GM12865 (cell line): Measurements from ENCODE around the gene CACNA1F.

Experiments
- DNase-seq: peaks from one replicate; pipeline ENCODE4 v3.0.0; 2010; ENCODE audit warnings: low read depth
- H3K4me3 ChIP-seq: 2 replicates; pipeline ENCODE4 v1.5.1; 2011; ENCODE audit warnings: mild to moderate bottlenecking, low read depth, low read length, control low read depth
- TF ChIP-seq, protein P1 (sequence below): IDR thresholded peaks from 2 replicates; pipeline ENCODE4 v1.5.1; 2011; ENCODE audit warnings: low read length, control low read depth, low read depth, inconsistent platforms; ENCODE audit not compliant: insufficient read depth; ENCODE audit errors: missing control alignments

CACNA1F gene

DNA sequence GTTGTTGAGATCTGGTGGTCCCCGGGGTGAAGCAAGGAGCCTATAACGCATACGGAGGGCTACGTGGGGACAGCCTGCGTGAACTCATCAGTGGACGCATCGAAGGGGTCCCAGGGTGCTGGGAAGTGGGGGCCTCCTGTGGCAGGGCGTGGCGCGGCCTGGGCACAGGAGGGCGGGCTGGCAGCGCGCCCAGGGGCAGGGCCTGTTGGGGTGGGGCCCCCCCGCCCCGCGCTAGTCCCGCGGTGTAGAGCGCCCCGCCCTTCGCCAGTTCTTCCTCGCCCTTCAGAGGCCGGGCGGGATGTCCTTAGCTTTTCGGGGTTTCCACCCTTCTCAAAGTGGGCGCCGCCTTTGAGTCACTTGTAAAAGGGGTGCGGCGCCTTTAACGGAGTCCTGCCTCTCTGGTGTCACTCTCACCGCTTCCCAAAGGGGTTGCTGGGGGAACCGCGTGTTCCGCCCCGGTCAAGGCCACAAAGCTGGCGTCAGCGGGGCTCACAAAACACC is 60.8 kb downstream of the CACNA1F start:
- TF ChIP-seq, protein P1, sequence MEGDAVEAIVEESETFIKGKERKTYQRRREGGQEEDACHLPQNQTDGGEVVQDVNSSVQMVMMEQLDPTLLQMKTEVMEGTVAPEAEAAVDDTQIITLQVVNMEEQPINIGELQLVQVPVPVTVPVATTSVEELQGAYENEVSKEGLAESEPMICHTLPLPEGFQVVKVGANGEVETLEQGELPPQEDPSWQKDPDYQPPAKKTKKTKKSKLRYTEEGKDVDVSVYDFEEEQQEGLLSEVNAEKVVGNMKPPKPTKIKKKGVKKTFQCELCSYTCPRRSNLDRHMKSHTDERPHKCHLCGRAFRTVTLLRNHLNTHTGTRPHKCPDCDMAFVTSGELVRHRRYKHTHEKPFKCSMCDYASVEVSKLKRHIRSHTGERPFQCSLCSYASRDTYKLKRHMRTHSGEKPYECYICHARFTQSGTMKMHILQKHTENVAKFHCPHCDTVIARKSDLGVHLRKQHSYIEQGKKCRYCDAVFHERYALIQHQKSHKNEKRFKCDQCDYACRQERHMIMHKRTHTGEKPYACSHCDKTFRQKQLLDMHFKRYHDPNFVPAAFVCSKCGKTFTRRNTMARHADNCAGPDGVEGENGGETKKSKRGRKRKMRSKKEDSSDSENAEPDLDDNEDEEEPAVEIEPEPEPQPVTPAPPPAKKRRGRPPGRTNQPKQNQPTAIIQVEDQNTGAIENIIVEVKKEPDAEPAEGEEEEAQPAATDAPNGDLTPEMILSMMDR = no peak
- peak overlapping the region; percentile 86 for H3K4me3 ChIP-seq
- DNase-seq = peak; percentile 85

DNA sequence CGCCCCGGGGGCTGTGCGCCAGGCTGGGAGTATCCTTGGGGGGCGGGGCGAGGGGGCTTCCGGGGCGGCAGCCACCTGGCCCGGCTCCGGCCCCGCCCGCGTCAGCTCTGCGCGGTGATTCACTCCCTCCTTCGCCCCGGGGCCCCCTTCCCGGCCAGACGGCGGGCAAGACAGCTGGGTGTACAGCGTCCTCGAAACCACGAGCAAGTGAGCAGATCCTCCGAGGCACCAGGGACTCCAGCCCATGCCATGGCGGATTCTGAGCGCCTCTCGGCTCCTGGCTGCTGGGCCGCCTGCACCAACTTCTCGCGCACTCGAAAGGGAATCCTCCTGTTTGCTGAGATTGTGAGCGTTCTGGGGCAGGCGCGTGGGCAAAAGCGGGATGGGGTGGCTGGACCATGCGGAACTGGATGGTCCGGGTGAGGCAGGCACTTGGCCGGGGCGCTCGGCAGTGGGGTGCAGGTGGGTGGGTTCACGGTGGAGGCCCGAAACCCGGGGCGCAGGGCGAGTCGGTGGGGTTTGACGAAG is 61.3 kb downstream of the CACNA1F start, which contains the start of gene PLP2:
Gene PLP2, plus strand, starts transcription at position 147 of the 528 bp plus-strand sequence. Its CDS starts 103 bp downstream, at position 250.
- H3K4me3 ChIP-seq = peak within 1 kb of the TSS; percentile 86
- TF ChIP-seq, protein P1 = no peak
- DNase-seq = peak; percentile 69

DNA sequence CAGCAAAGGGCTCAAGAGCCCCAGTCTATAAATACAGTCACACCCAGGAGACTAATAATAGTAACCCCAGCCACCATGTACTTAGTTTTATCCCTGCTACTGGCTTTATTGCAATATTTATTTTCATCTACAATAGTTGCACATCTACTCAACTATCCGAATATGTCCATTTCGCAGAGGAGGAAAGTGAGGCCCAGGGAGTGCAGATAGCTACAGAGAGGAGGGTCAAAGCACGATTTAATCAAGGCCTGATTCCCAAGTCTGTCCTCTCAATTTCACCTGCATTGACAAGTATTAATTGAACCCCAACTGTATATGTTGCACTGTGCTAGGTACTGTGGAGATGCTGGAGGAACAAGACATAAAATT is 65.4 kb downstream of the CACNA1F start:
- peak overlapping the region; percentile 51 for H3K4me3 ChIP-seq

DNA sequence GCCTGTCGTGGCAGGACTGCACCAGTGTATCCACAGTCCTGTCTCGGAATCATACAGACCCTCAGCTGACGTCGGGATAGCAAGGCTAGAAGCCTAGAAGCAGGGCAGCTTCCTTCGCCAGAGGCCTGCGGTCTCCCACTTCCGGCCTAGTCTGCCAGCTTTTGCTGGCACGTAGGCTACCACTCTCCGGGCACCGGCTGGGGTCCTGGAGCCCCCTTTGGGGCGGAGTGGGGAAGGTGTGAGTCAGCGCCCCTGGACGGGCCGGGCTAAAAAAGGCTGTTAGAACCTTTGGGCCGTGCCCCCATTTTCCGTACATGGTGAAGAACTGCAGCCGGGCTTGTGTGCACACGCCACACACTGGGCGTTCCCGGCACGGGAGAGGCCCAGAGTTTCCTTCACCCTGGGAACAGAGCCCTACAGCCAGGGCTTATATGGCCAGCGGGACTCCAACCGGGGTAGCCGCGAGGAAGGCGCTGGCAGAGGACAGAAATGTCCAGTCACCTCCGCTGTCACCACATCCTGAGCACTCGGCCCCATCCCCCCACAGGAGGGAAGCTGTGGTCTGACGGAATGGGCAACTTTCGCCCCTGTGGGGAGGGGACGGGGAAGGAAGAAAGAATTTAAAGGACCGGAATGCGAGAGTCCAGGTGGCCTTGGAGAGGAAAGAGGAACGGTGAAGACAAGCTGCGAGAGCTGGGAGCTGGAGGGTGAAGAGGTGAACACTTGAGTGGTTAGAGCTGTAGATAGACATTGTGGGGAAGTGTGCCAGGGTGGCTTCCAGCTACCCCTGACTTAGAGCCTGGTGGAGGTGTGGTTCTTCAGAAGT is 66.0 kb downstream of the CACNA1F start:
- H3K4me3 ChIP-seq = peak overlapping the region; percentile 51
- TF ChIP-seq, protein P1 = no peak
- DNase-seq = peak; percentile 62

More for the DNA sequence above, 65.4 kb downstream of the CACNA1F start:
- DNase-seq = no peak
- TF ChIP-seq, protein P1 = no peak

DNA sequence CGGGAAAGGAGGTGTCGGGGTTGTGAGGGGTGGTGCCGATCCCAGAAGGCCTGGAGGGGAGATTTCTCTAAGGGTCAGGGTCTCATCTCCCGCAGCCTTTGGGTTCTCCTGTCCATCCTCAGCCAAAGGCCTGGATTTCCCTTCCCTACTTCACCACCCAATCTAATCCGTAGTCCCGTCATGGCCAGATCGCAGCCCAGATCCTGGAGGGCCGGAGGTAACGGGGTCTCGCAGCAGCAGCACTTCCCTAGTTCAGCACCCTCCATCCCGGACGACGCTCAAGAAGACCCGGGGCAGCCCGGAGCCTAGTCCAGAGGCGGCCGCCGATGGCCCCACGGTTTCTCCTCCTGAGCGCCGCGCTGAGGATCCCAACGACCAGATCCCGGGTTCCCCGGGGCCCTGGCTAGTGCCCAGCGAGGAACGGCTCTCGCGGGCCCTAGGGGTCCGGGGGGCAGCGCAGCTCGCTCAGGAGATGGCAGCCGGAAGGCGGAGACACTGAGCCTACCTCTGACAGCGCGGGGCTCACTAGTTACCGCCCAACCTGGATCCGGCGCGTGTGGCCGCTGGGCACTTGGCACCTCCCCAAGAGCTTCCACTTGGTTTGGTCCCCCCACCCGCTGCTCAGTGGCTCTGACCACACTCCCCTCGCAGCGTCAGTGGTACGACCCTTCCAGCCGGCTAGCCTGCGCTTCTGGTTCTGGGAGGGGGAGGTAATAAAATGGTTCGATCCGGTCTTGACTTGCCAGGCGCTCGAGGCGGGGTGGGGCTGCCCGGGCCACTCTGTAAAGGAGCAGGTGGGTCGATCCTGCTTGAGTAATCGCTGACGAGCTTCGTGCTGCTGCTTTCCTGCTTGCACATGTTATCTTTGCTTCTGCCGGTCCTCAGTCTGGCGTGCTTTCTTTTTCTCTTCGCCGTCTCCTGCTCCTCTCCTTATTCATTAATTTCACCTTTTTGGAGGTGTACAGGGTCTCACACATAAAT is 66.9 kb downstream of the CACNA1F start:
- peak overlapping the region; percentile 51 for H3K4me3 ChIP-seq

More for the DNA sequence above, 66.9 kb downstream of the CACNA1F start:
- TF ChIP-seq, protein P1 = peak; percentile 10
- peak; percentile 87 for DNase-seq
